ENCODE data around the gene PCBP3.
"Not testable (repeated sequence)": the region's sequence is repeated elsewhere in the genome, so short reads cannot be mapped to it uniquely, and the experiment has no call there.

PCBP3 gene

DNA sequence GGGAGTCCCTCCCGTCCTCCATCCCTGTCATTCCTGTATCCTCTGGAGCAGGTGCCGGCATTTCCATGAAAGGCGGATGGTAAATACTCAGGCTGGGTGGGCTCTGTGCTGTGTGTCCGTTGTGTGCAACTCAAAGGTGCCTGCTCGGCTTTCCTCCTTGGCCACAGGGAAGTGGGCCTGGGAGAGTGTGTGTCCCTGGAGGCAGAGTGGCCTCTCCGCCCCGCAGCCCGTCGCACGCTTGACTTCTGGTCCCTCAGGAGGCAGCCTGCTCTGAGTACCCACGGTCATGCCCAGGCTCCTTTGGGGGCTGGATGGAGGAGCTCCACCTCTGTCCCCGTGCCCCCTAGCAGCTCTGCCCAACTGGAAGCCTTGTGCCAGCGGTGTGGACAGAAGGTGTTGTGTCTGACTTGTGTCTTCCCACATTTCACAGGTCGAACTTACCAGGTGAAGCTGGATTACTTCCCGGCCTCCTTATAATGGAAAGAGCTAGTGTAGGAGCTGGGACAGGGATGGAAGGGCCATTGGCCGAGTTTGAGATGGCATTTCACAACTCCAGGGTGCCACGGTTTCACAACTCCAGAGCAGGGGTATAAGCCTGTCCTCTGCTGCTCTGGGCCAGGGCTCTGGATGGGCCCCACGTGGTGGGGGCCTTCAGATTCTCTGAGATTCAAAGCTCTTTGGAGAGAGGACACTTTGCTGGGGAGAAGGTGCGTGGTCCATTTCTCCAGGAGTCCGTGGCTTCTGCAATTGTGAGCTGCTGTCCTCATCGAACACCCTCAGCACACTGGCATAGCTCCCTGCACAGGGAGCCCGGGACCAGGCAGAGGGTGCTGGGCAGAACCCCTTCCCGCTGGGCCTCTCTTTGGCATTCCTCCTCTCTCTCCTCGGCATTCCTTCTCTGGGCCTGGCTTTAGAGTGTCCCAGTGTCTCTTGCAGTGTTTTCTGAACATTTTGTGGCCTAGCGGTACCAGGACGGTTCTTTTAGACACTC, 185.3 kb downstream of the PCBP3 start:
- no peak for DNase-seq (ENCODE audit: low spot score)

- no peak for DNase-seq (ENCODE audit: low spot score)
Measured at GRCh38 chr21:45829668-45830067, 186.1 kb downstream of the PCBP3 start.

- no peak for DNase-seq (ENCODE audit: low spot score)
Measured at GRCh38 chr21:45830221-45830640, 186.7 kb downstream of the PCBP3 start.

DNA sequence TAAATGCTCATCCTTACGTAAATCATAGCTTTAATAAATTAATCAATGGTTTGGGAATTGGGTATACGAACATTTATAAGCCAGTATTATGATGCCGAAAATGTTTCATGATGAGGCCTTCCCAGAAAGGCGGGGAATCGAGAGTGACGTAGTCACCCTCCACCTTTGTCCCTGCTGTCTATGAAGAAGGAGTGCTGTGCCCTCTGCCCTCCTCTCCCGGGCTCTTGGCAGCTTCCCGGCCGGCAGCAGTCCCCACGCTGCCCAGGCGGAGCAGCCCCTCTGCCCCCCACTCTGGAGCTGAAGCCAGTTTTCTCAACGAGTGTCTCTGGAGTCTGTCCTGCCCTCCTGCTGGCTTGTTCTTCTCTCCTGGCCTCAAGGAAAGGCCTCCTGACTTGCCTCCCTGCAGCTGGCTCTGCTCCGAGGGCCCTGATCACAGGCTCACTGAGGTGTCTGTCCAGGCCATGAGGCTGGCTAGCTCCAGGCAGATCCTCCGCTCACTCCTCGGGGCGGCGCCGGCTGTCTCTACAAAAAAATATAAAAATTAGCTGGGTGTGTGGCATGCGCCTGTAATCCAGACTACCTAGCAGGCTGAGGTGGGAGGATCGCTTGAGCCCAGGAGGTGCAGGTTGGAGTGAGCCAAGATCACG, 187.3 kb downstream of the PCBP3 start:
- DNase-seq (ENCODE audit: low spot score) = no peak

DNA sequence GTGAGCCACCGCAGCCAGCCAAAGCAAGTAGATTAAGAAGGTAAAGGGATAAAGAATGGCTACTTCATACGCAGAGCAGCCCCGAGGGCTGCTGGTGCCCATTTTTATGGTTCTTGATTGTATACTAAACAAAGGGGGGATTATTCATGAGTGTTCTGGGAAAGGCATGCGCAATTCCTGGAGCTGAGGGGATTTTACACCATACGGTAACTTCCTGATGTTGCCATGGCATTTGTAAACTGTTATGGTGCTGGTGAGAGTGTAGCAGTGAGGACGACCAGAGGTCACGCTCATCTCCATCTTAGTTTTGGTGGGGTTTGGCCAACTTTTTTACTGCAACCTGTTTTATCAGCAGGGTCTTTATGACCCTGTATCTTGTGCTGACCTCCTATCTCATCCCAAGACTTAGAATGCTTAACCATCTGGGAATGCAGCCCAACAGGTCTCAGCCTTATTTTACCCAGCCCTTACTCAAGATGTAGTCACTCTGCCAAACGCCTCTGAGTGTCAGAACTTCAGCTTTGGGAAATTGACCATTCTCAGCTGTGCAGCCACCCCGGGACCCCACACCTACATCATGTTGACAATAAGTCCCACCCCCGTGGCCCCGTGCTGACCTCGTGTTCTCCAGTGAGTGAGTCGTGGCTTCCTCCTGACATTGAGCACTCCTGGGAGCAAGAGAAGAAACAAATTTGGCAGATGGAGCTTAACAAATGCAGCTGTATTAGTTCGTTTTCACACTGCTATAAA, 188.6 kb downstream of the PCBP3 start:
- DNase-seq (ENCODE audit: low spot score) = no peak

DNA sequence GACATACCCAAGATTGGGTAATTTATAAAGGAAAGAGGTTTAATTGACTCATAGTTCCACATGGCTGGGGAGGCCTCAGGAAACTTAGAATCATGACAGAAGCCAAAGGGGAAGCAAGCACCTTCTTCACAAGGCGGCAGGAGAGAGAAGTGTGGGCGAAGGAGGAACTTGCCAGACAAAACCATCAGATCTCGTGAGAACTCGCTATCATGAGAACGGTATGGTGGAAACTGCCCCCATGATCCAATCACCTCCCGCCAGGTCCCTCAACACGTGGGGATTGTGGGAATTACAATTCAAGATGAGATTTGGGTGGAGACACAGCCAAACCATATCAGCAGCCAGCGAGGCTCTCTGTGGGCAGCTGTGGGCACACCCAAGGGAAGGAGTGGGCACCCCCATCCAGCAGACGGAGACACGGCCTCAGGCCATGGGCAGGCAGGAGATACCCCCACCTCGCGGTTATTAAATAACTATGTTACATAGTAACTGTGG, 189.3 kb downstream of the PCBP3 start:
- not testable (repeated sequence) for DNase-seq (ENCODE audit: low spot score)

DNA sequence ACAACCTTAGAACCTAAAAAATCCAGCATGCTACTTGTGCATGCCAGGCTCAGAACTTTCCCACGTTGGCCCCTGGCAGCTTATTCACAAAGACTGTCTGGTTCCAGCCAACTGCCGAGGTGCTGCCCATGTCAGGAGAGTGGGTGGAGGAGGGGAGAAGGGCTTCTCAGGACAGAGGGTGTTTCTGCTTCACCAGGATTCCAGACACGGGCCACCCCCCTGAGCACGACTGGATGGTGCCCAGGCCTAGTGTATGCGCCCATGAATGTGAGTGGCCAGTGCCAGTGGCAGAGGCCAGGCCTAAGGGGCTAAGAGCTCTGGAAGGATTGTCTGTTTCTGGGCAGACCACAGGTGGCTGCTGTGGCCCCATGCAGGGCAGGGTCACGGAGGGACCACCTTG, 189.9 kb downstream of the PCBP3 start:
- peak; percentile 63 for DNase-seq (ENCODE audit: low spot score)

GRCh38 chr21:45834026-45834715, 190.6 kb downstream of the PCBP3 start:
- no peak for DNase-seq (ENCODE audit: low spot score)

GRCh38 chr21:45834821-45835293, 191.3 kb downstream of the PCBP3 start:
- no peak for DNase-seq (ENCODE audit: low spot score)

GRCh38 chr21:45835301-45836267, 192.1 kb downstream of the PCBP3 start:
- no peak for DNase-seq (ENCODE audit: low spot score)

DNA sequence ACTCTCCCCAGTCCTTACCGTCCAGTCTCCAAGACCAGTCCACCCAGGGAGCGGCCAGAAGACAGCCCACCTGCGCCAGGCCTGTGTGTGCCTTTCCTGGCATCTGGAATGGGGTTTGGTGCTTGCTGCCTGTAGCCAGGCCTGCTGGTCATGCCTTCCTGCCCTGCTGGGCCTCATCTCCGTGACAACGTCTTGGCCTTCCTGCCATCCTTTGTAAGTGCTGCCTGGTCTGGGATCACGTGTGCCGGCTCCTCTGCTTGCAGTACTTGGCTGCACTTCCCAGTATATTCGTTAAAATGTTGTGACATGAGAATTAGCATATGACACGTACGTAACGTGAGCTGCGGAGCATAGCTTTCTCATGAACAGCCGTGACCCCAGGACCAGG, 192.7 kb downstream of the PCBP3 start:
- peak; percentile 49 for DNase-seq (ENCODE audit: low spot score)

- no peak for DNase-seq (ENCODE audit: low spot score)
Measured at GRCh38 chr21:45836694-45837670, 193.5 kb downstream of the PCBP3 start.

DNA sequence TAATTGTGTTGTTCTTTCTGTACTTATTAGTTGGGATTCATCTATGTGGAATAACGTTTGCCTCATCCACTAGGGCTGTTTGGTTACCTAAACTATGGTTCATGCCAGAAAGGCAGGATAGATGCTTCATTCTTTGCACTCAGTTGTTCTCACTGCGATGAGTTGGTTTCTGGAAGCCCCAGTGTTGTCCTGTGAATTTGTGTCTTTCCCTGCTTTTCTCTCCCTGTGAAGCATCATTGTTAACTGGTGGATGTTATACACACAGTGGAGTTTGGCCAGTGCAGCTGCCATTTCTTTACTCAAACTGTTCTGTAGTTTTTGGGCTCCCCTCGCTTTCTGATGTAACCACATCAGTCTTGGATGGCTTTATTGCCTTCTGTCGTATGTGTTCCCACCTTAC, 194.4 kb downstream of the PCBP3 start:
- DNase-seq (ENCODE audit: low spot score) = no peak

DNA sequence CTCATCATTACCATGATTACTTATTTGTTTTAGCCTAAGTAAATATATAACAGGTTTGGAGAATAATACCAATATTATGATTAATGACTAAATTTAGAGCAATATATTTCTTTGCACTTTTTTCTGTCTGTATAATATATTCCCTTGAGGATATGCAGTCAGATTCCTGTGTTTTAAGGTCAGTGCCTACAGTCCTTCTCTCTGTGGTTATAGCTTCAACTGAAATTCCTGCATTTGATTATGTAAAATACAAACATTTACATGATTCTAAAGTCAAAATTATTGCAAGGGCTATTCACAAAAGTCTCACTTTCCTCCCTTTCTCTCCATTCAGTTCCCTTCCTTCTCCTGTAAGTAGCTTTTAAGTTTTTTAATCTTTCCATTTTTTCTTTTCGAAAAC, 195.1 kb downstream of the PCBP3 start:
- no peak for DNase-seq (ENCODE audit: low spot score)

DNA sequence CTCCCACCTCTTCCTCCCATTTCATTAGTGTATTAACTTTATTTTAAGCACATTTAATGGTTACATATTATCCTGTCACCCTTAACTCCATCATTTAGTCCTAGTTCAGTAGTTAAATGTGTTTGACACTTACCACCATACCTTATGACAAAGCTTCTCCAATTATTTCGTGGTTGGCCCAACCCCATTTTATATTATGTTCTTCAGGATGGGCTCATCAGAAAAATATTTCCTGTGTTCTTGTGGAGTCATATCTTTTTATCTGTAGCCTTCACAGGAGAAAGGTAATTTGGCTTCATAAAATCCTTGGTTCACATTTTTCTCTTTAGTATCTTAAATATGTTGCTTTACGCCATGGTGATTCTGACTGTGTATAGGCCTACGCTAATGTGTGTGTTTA, 195.7 kb downstream of the PCBP3 start:
- no peak for DNase-seq (ENCODE audit: low spot score)

- DNase-seq (ENCODE audit: low spot score) = no peak
Measured at GRCh38 chr21:45841033-45841432, 197.5 kb downstream of the PCBP3 start.

GRCh38 chr21:45843426-45843825, 199.9 kb downstream of the PCBP3 start:
- DNase-seq (ENCODE audit: low spot score) = no peak

- no peak for DNase-seq (ENCODE audit: low spot score)
Measured at GRCh38 chr21:45844181-45844580, 200.7 kb downstream of the PCBP3 start.

All from Ammon's horn (tissue), 1 donor.